ENCODE measurements around the gene RALGPS1.

- no peak for TF ChIP-seq CTCF (IDR thresholded peaks at IDR 0.05)
- no peak for TF ChIP-seq POLR2A (IDR thresholded peaks at IDR 0.05)
These were observed 11.3 kb downstream of the RALGPS1 start for GRCh38 chr9:126925876-126926275.

Measured in tibial nerve (tissue), 3 donors.